ENCODE data around the gene TCEA3.

Gene TCEA3

DNA sequence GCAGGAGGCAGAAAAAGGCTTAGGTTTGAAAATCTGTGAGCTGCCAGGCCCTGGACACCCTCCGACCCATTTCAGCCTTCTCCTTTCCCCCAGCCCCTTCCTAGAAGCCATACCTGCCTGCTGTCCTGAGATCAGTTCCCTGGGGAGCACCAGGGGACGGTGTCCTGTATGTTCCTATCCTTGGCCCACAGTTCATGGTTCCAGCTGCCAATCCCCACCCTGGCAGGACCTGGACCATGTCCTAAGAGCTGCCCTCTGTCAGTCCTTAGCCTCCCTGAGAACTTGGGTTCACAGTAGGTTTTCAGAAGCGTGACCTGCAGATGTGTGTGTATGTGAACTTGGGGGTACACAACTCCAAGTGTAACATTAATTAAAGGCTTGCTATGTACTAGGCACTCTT, 3.8 kb downstream of the TCEA3 start:
- no peak for DNase-seq (ENCODE audit: extremely low read depth, insufficient read length)
- Histone ChIP-seq H3K36me3 (ENCODE audit: control insufficient read depth, insufficient read depth, low read length) (no peaks in the 10 kb centered on the region), H3K27me3 (replicated peaks; ENCODE audit: control insufficient read depth, insufficient read depth, low read length) (peaks cover 2% of the 10 kb centered on the region), H3K4me3 (replicated peaks; ENCODE audit: low read depth, low read length) (no peak overlapping the region)
- TF ChIP-seq, protein P1, sequence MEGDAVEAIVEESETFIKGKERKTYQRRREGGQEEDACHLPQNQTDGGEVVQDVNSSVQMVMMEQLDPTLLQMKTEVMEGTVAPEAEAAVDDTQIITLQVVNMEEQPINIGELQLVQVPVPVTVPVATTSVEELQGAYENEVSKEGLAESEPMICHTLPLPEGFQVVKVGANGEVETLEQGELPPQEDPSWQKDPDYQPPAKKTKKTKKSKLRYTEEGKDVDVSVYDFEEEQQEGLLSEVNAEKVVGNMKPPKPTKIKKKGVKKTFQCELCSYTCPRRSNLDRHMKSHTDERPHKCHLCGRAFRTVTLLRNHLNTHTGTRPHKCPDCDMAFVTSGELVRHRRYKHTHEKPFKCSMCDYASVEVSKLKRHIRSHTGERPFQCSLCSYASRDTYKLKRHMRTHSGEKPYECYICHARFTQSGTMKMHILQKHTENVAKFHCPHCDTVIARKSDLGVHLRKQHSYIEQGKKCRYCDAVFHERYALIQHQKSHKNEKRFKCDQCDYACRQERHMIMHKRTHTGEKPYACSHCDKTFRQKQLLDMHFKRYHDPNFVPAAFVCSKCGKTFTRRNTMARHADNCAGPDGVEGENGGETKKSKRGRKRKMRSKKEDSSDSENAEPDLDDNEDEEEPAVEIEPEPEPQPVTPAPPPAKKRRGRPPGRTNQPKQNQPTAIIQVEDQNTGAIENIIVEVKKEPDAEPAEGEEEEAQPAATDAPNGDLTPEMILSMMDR (IDR thresholded peaks at IDR 0.05; ENCODE audit: insufficient read depth, low read length, poor library complexity, severe bottlenecking), result no peak

DNA sequence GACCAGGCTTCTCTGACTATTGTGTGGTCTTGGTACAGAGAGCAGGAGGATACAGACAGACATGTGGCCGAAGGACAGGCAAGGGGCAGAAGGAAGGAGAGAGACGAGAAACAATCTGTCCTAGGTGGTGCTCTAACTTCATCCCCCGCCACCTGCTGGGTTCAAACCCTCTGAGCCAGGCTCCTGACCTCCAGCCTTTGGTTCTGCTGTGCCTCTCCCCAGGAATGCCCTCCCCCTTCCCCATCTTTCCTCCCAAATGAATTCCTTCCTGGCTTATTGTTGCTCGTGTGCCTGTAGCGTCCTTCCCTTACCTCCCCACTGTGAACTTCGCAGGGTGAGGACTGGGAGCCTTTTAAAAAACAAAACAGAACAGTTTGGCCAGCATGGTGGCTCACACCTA, 5.4 kb downstream of the TCEA3 start:
- Histone ChIP-seq H3K4me3 (replicated peaks; ENCODE audit: low read depth, low read length) (no peak overlapping the region), H3K36me3 (ENCODE audit: control insufficient read depth, insufficient read depth, low read length) (no peaks in the 10 kb centered on the region), H3K27me3 (replicated peaks; ENCODE audit: control insufficient read depth, insufficient read depth, low read length) (peaks cover 2% of the 10 kb centered on the region; the same call in 1 of the 2 replicates)
- DNase-seq (ENCODE audit: extremely low read depth, insufficient read length), result no peak
- TF ChIP-seq, protein P1 (IDR thresholded peaks at IDR 0.05; ENCODE audit: insufficient read depth, low read length, poor library complexity, severe bottlenecking), result no peak

DNA sequence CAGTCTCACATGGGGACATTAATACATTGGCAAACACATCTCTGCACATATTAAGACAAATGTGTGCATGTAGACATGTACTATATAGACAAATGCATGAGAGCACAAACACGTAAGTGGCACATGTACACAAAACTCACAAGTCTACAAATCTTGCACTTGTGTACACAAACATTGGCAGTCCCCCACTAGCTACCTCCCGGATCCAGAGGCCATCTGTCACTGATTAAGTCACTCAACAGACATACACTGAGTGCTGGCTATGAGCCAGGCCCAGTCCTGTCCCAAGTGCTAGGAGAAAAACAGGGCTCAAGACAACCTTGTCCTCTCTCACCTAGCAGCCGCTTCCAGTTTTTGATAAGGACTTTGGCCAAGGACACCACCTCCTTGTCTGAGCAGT, 7.0 kb downstream of the TCEA3 start:
- TF ChIP-seq, protein P1 (IDR thresholded peaks at IDR 0.05; ENCODE audit: insufficient read depth, low read length, poor library complexity, severe bottlenecking), result no peak
- Histone ChIP-seq H3K4me3 (replicated peaks; ENCODE audit: low read depth, low read length) (no peak overlapping the region), H3K36me3 (ENCODE audit: control insufficient read depth, insufficient read depth, low read length) (no peaks in the 10 kb centered on the region), H3K27me3 (replicated peaks; ENCODE audit: control insufficient read depth, insufficient read depth, low read length) (no peaks in the 10 kb centered on the region; the same call in 1 of the 2 replicates)
- DNase-seq (ENCODE audit: extremely low read depth, insufficient read length), result no peak

DNA sequence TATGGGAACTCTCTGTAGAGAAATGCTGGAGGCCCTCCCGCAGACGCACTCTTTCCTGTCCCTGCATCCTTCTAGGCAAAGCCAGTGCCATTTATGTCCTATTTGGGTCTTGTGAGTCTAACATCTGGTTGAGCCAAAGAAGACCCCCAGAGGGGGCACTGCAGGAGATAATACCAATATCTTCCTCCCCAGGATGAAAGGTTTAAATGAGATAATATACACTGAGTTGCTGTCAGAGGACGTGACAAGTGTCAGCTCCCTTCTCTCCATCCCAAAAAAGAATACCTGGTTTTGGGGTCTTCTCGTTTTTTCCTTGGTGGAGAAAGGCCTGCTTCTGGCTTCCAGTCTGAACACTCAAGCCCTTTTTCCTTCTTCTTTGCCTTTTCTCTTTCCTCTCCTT, 7.6 kb downstream of the TCEA3 start:
- no peak overlapping the region for H3K4me3 ChIP-seq (replicated peaks; ENCODE audit: low read depth, low read length)
- H3K36me3 ChIP-seq (ENCODE audit: control insufficient read depth, insufficient read depth, low read length), result no peaks in the 10 kb centered on the region
- no peaks in the 10 kb centered on the region; the same call in 1 of the 2 replicates for H3K27me3 ChIP-seq (replicated peaks; ENCODE audit: control insufficient read depth, insufficient read depth, low read length)
- DNase-seq (ENCODE audit: extremely low read depth, insufficient read length), result no peak
- TF ChIP-seq, protein P1 (IDR thresholded peaks at IDR 0.05; ENCODE audit: insufficient read depth, low read length, poor library complexity, severe bottlenecking), result no peak

DNA sequence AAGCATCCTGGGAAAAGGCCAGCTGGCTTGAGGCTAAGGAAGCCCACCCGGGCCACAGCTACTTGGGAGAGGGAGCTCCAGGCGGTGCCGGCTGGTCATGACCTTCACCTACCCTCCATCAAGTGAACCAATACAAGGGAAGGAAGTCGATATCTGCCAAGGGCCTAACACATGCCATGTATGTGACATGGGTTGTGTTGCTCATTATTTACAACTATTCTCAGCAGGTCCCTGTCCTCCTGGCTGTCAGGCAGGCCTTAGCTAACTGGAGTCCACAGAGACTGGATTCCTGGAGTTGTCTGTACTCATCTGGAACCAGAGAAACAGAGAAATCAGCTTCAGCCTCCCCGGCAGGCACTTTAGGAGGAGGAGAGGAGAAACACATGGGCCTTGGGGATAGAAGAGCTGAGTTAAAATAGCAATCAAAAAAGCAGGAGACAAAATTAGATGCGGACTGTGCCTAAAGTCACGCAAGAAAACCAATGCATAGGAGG, 15.7 kb downstream of the TCEA3 start:
- Histone ChIP-seq H3K27me3 (replicated peaks; ENCODE audit: control insufficient read depth, insufficient read depth, low read length) (no peaks in the 10 kb centered on the region), H3K4me3 (replicated peaks; ENCODE audit: low read depth, low read length) (no peak overlapping the region), H3K36me3 (ENCODE audit: control insufficient read depth, insufficient read depth, low read length) (no peaks in the 10 kb centered on the region)
- no peak for DNase-seq (ENCODE audit: extremely low read depth, insufficient read length)
- TF ChIP-seq, protein P1 (IDR thresholded peaks at IDR 0.05; ENCODE audit: insufficient read depth, low read length, poor library complexity, severe bottlenecking), result no peak

Measured in GM06990 (cell line).